GM12878 (cell line): ENCODE data around the gene FKBP3. TPM values are rescaled to one million over a fixed set of nuclear protein-coding genes. Genes with fewer than 3 reads are reported as not detected.
A peak's percentile ranks its signal among the peaks of the same experiment; 100 is the strongest.

Source experiments
- ATAC-seq: fragments of 200-7000 bp; cut with Tn5 transposase; 3 replicates; pipeline ENCODE4 v1.9.1; 2020; ENCODE audit warnings: mild to moderate bottlenecking, moderate library complexity
- Bru-seq: library from RNA; stranded (reverse); fragments of 400-500 nt; gene quantifications from one replicate; lab custom pipeline; 2021; lab: Mats Ljungman, UMichigan
- BruChase-seq, 2 experiments: library from RNA; stranded (reverse); fragments of 400-500 nt; gene quantifications; one replicate each; lab custom pipeline; 2021; lab: Mats Ljungman, UMichigan
- BruUV-seq: library from RNA; stranded (reverse); fragments of 400-500 nt; replicated peaks from 2 replicates; lab custom pipeline; 2021; lab: Mats Ljungman, UMichigan
- CTCF ChIA-PET: fragments of 300-600 bp; sonication (Branson Sonifier 250); formaldehyde crosslinking; extraction: SDS; loops from one replicate; lab custom pipeline; 2021; ENCODE audit warnings: inconsistent platforms; lab: Yijun Ruan, JAX
- POLR2A ChIA-PET: fragments of 350-600 bp; formaldehyde crosslinking; extraction: SDS; loops from one replicate; lab custom pipeline; 2021; ENCODE audit warnings: inconsistent platforms; lab: Charles Lee
- RAD21 ChIA-PET: fragments of 300-600 bp; sonication (Branson Sonifier 250); formaldehyde crosslinking; loops from one replicate; lab custom pipeline; 2023; ENCODE audit warnings: antibody characterized with exemption; ENCODE audit not compliant: unreplicated experiment; lab: Charles Lee
- SMC1A ChIA-PET: fragments of 300-600 bp; sonication (Branson Sonifier 250); formaldehyde crosslinking; loops from one replicate; lab custom pipeline; 2023; ENCODE audit not compliant: unreplicated experiment, uncharacterized antibody; lab: Charles Lee
- DNase-seq: peaks from one replicate; pipeline ENCODE4 v3.0.0-alpha.2; 2011; ENCODE audit warnings: low read depth, low spot score
- FAIRE-seq: peaks from 3 replicates; lab custom pipeline; 2011; peaks lifted over from hg19 to GRCh38; lab: Jason Lieb, UNC
- H2AFZ ChIP-seq: 2 replicates; pipeline ENCODE4 v1.6.0; 2011; ENCODE audit warnings: low read depth, low read length, control low read depth; ENCODE audit not compliant: control insufficient read depth
- H3K27ac ChIP-seq: 2 replicates; pipeline ENCODE4 v1.5.1; 2011; ENCODE audit warnings: control low read depth; ENCODE audit not compliant: control insufficient read depth, insufficient read depth
- H3K27me3 ChIP-seq, 2 experiments: replicated peaks in 1 of 2; 2 replicates each; pipeline versions ENCODE4 v1.6.0 to v1.6.1; 2011; ENCODE audit warnings: low read length in 1 of 2; ENCODE audit not compliant: control insufficient read depth in 2 of 2, insufficient read depth in 2 of 2
- H3K36me3 ChIP-seq, 2 experiments: 2 replicates each; pipeline ENCODE4 v1.5.1; 2011; ENCODE audit warnings: low read length in 1 of 2; ENCODE audit not compliant: control insufficient read depth in 2 of 2, insufficient read depth in 2 of 2
- H3K4me1 ChIP-seq: 2 replicates; pipeline ENCODE4 v1.6.1; 2011; ENCODE audit warnings: mild to moderate bottlenecking, low read length, moderate library complexity, mixed read lengths; ENCODE audit not compliant: control insufficient read depth, insufficient read depth
- H3K4me2 ChIP-seq: 2 replicates; pipeline ENCODE4 v1.6.0; 2011; ENCODE audit warnings: control low read depth; ENCODE audit not compliant: control insufficient read depth, insufficient read depth
- H3K4me3 ChIP-seq: fragments of 200-600 bp; sonication (generic); 2 replicates; pipeline ENCODE4 v1.5.1; 2016
- H3K79me2 ChIP-seq: 2 replicates; pipeline ENCODE4 v1.6.0; 2011; ENCODE audit warnings: low read length; ENCODE audit not compliant: control insufficient read depth, insufficient read depth
- H3K9ac ChIP-seq: 2 replicates; pipeline ENCODE4 v1.8.0; 2011; ENCODE audit warnings: low read length, control low read depth, mixed read lengths; ENCODE audit not compliant: control insufficient read depth, insufficient read depth
- H3K9me3 ChIP-seq: replicated peaks from 3 replicates; pipeline ENCODE4 v1.5.1; 2011; ENCODE audit warnings: mild to moderate bottlenecking, low read length; ENCODE audit not compliant: control insufficient read depth, insufficient read depth
- H4K20me1 ChIP-seq: 2 replicates; pipeline ENCODE4 v1.6.0; 2011; ENCODE audit not compliant: control insufficient read depth, insufficient read depth
- CHD4 ChIP-seq: fragments of 200-600 bp; sonication (generic); IDR thresholded peaks from 2 replicates; pipeline ENCODE4 v1.6.1; 2016; ENCODE audit warnings: mild to moderate bottlenecking
- CREB1 ChIP-seq: IDR thresholded peaks from 2 replicates; pipeline ENCODE4 v1.6.1; 2012; ENCODE audit warnings: low read depth, mild to moderate bottlenecking, inconsistent platforms
- IKZF2 ChIP-seq, 2 experiments: fragments of 450-650 bp; IDR thresholded peaks; 2 replicates each; pipeline ENCODE4 v1.6.1; 2017; ENCODE audit warnings: mild to moderate bottlenecking in 2 of 2, moderate library complexity in 2 of 2
- JUND ChIP-seq: IDR thresholded peaks from 2 replicates; pipeline ENCODE4 v1.6.1; 2012; ENCODE audit warnings: low read depth, mild to moderate bottlenecking, low read length, improper control_type of control experiment, moderate library complexity
- LARP7 ChIP-seq: fragments of 450-650 bp; IDR thresholded peaks from 2 replicates; pipeline ENCODE4 v1.6.1; 2017; ENCODE audit warnings: mild to moderate bottlenecking
- MYC ChIP-seq: IDR thresholded peaks from 2 replicates; pipeline ENCODE4 v1.6.1; 2011; ENCODE audit warnings: mild to moderate bottlenecking, low read length, moderate library complexity, inconsistent platforms; ENCODE audit not compliant: insufficient read depth, insufficient replicate concordance, insufficient read length, severe bottlenecking
- NKRF ChIP-seq: fragments of 450-650 bp; conservative IDR thresholded peaks from 2 replicates; pipeline ENCODE4 v1.6.1; 2017; ENCODE audit warnings: mild to moderate bottlenecking, moderate library complexity
- PML ChIP-seq: IDR thresholded peaks from 2 replicates; pipeline ENCODE4 v1.6.1; 2012; ENCODE audit warnings: low read length, inconsistent platforms
- RAD21 ChIP-seq: IDR thresholded peaks from 2 replicates; pipeline ENCODE4 v1.6.1; 2011; ENCODE audit warnings: mild to moderate bottlenecking, low read depth, low read length, moderate library complexity; ENCODE audit not compliant: insufficient read depth
- RB1 ChIP-seq: fragments of 450-650 bp; formaldehyde crosslinking; IDR thresholded peaks from 2 replicates; pipeline ENCODE4 v1.6.1; 2017; ENCODE audit warnings: mild to moderate bottlenecking, borderline replicate concordance
- SIX5 ChIP-seq: IDR thresholded peaks from 2 replicates; pipeline ENCODE4 v1.6.1; 2011; ENCODE audit warnings: mild to moderate bottlenecking, low read depth, low read length, moderate library complexity; ENCODE audit not compliant: severe bottlenecking
- STAT1 ChIP-seq: fragments of 450-650 bp; conservative IDR thresholded peaks from 2 replicates; pipeline ENCODE4 v1.6.1; 2014; ENCODE audit warnings: antibody characterized with exemption, mild to moderate bottlenecking
- SUPT20H ChIP-seq: IDR thresholded peaks from 2 replicates; pipeline ENCODE4 v1.6.1; 2011; ENCODE audit warnings: low read depth, mild to moderate bottlenecking, low read length, moderate library complexity, borderline replicate concordance; ENCODE audit not compliant: control insufficient read depth
- SUZ12 ChIP-seq: fragments of 200-600 bp; sonication (generic); IDR thresholded peaks from one replicate; pipeline ENCODE4 v1.6.1; 2018; ENCODE audit warnings: antibody characterized with exemption, mild to moderate bottlenecking; ENCODE audit not compliant: unreplicated experiment
- TBL1XR1 ChIP-seq: IDR thresholded peaks from 2 replicates; pipeline ENCODE4 v1.6.1; 2012; ENCODE audit warnings: low read depth, low read length, improper control_type of control experiment
- ZZZ3 ChIP-seq: IDR thresholded peaks from 2 replicates; pipeline ENCODE4 v1.6.1; 2011; ENCODE audit warnings: low read depth; ENCODE audit not compliant: control insufficient read depth, insufficient read length
- WGBS: methylation state at CpG from one replicate; pipeline ENCODE4 v1.1.6; 2016; ENCODE audit warnings: low lambda C conversion rate; ENCODE audit not compliant: insufficient replicate concordance, insufficient coverage; ENCODE audit errors: missing lambda C conversion rate; 5-methylcytosine and 5-hydroxymethylcytosine counted together
- in situ Hi-C: fragments of 300-500 bp; cut with MboI; formaldehyde crosslinking; loops from 9 replicates; pipeline ENCODE4 v1.14.3; 2018; ENCODE audit warnings: mixed read lengths
- intact Hi-C: fragments of 100-400 bp; cut with micrococcal nuclease; formaldehyde crosslinking; loops from one replicate; pipeline ENCODE4 v1.14.2; 2022; ENCODE audit not compliant: unreplicated experiment
- long read RNA-seq, 2 experiments: library from polyadenylated mRNA; unstranded; transcript quantifications; one replicate each; pipeline ENCODE4 v2.0.0, GENCODE V29; 2019 to 2020
- polyA minus RNA-seq, 3 experiments: library from RNA; depleted of rRNA, polyadenylated mRNA; stranded (reverse); fragments of >200 nt; gene quantifications; 2 replicates each; pipeline ENCODE4 v1.2.3, GENCODE V29; 2011
- polyA plus RNA-seq, 11 experiments: library from polyadenylated mRNA; depleted of rRNA in 4 of 11; unstranded in 6 of 11; stranded (reverse) in 5 of 11; fragments of >200 nt; fragmentation: Nextera tagmentation in 4 of 11; fragmentation: Illumina TruSeq in 1 of 11; extraction: Ambion mirVana in 4 of 11; extraction: Trizol in 1 of 11; gene quantifications; 1 replicate in 1 of 11; 2 replicates in 10 of 11; pipeline versions ENCODE4 v1.2.1 to v1.2.3, GENCODE V29; 2011 to 2016; ENCODE audit warnings: inconsistent platforms in 2 of 11, missing spikeins in 2 of 11, low read depth in 1 of 11
- total RNA-seq, 4 experiments: library from RNA; depleted of rRNA in 3 of 4; stranded (reverse); fragments of >200 nt in 3 of 4; fragmentation: Illumina TruSeq in 1 of 4; extraction: Trizol in 1 of 4; gene quantifications; 2 replicates each; pipeline versions ENCODE4 v1.2.1 to v1.2.3, GENCODE V29; 2013 to 2021

The FKBP3 gene
- total RNA-seq (2013; cell fraction: nucleolus; rRNA removed) = 35.3 and 37.9 TPM in 2 replicates
- total RNA-seq (2014; rRNA removed) (65.4 and 67.2 TPM in 2 replicates), total RNA-seq (2014; rRNA removed; fragmentation: Illumina TruSeq; extraction: Trizol) (71.0 and 75.9 TPM in 2 replicates), total RNA-seq (2021) (78.7 and 82.0 TPM in 2 replicates), polyA plus RNA-seq (2011; rRNA removed) (83.1 and 148 TPM in 2 replicates), polyA plus RNA-seq (2014; fragmentation: Illumina TruSeq; extraction: Trizol) (141 and 149 TPM in 2 replicates), polyA plus RNA-seq (2014; fragmentation: Nextera tagmentation; extraction: Ambion mirVana) (100 to 1,000 TPM; 148 to 169 TPM), polyA plus RNA-seq (2014; rRNA removed) (87.9 and 116 TPM in 2 replicates), polyA plus RNA-seq (2016; fragmentation: Nextera tagmentation; extraction: Ambion mirVana) (100 to 1,000 TPM; 205 to 218 TPM), polyA minus RNA-seq (2011; rRNA and poly(A)+ RNA removed) (6.6 and 10.6 TPM in 2 replicates), Bru-seq, nascent RNA (percentile 79 among the genes with signal in this experiment), BruChase-seq, experiment 1, labeled RNA remaining after a 6-hour chase (percentile 86 among the genes with signal in this experiment), BruChase-seq, experiment 2, labeled RNA remaining after a 2-hour chase (percentile 80 among the genes with signal in this experiment)
- polyA plus RNA-seq (2011; ENCODE audit: low read depth) = 45.4 TPM
- 15.9 and 20.3 TPM in 2 replicates for polyA plus RNA-seq (2011; cell fraction: cytosol; rRNA removed)
- 26.9 and 39.0 TPM in 2 replicates for polyA plus RNA-seq (2011; cell fraction: nucleus; rRNA removed)
- polyA plus RNA-seq (2012) = 66.7 and 69.1 TPM in 2 replicates
- polyA minus RNA-seq (2011; cell fraction: cytosol; rRNA and poly(A)+ RNA removed) = 4.7 and 7.4 TPM in 2 replicates
- polyA minus RNA-seq (2011; cell fraction: nucleus; rRNA and poly(A)+ RNA removed) = 9.2 and 14.8 TPM in 2 replicates
- long read RNA-seq, experiment 1, transcript FKBP3-202 (7 exons, 1,346 nt) = major isoform, 59 of 82 reads
- long read RNA-seq, experiment 1, partial matches to known transcripts = 16 of 82 reads
- long read RNA-seq, experiment 1, other reads (novel, unspliced or antisense) = 6 of 82 reads
- long read RNA-seq, experiment 2, transcript FKBP3-202 (7 exons, 1,346 nt) = major isoform, 160 of 236 reads
- long read RNA-seq, experiment 2, partial matches to known transcripts = 69 of 236 reads
- long read RNA-seq, experiment 2, other reads (novel, unspliced or antisense) = 7 of 236 reads

- H3K79me2 ChIP-seq = peaks cover 61% of the 10 kb centered on the region
- no peaks in the 10 kb centered on the region for H4K20me1 ChIP-seq
- ChIA-PET SMC1A (interaction anchor here (0.6 to 1.1 kb wide), 6 partner anchors 74 to 288 kb away, joined by 3 read pairs; no protein-coding TSS in a partner anchor), POLR2A (interaction anchor here (1.0 to 2.5 kb wide), 8 partner anchors 11 to 175 kb away, joined by 3 to 12 read pairs (median 4); partner anchors contain the start of genes KLHL28 and TOGARAM1), RAD21 (interaction anchor here (0.6 to 2.6 kb wide), 8 partner anchors 46 to 243 kb away, joined by 3 to 8 read pairs (median 3); partner anchors contain the start of genes KLHL28, MIS18BP1 and TOGARAM1), CTCF (interaction anchor here (0.8 to 2.6 kb wide), 4 partner anchors 19 to 222 kb away, joined by 3 to 13 read pairs (median 3); partner anchors contain the start of genes KLHL28 and TOGARAM1)
- in situ Hi-C loops = no loop called here
- peak within 1 kb of the TSS; percentile 89 for H3K9ac ChIP-seq
- peak; percentile 91 for DNase-seq
- no peaks in the 10 kb centered on the region for H3K9me3 ChIP-seq
- no peaks in the 10 kb centered on the region for H3K4me1 ChIP-seq
- peak within 1 kb of the TSS; percentile 77 for H3K4me2 ChIP-seq
- peak within 1 kb of the TSS; percentile 93 for H3K4me3 ChIP-seq
- peak within 1 kb of the TSS; percentile 77 for H3K27ac ChIP-seq
- WGBS = under 1% methylated on average over 49 of the region's 53 CpGs
- ATAC-seq = peak; percentile 92
- intact Hi-C loops = loop anchor here (1.0 to 5.0 kb wide), 4 partner anchors 118 to 221 kb away; partner anchors contain the start of genes KLHL28 and MIS18BP1
- FAIRE-seq = peak; percentile 88
- peak within 1 kb of the TSS; percentile 79 for H2AFZ ChIP-seq
- H3K36me3 ChIP-seq = 0 out of 4 replicates have a peak, but pooled peaks cover 0 to 3% of the 10 kb centered on the region in 2 experiments
- BruUV-seq = no TSS peak
- no peaks in the 10 kb centered on the region for H3K27me3 ChIP-seq
- TF ChIP-seq RB1 = peak; percentile 98
- TF ChIP-seq JUND = peak; percentile 97
- TF ChIP-seq SUPT20H = no peak
- TF ChIP-seq STAT1 = peak; percentile 76; the same call in 1 of the 2 replicates
- peak; percentile 79 for TF ChIP-seq CREB1
- TF ChIP-seq PML = peak; percentile 77
- TF ChIP-seq TBL1XR1 = 0 out of 2 replicates have a peak, but pooled peaks have one; percentile 25
- no peak for TF ChIP-seq CHD4
- peak; percentile 82 for TF ChIP-seq IKZF2 (IDR thresholded peaks at IDR 0.05)
- TF ChIP-seq NKRF = peak; percentile 78
- no peak for TF ChIP-seq ZZZ3
- TF ChIP-seq RAD21 = peak; percentile 49
- peak; percentile 86 for TF ChIP-seq LARP7
- peak; percentile 19 for TF ChIP-seq SIX5
- TF ChIP-seq MYC = peak; percentile 63
- no peak for TF ChIP-seq SUZ12
Observed at GRCh38 chr14:45134051-45134958, at the start of gene FKBP3. TSS of gene FKBP3 (minus strand) at chr14:45134481. CDS start at chr14:45134456, 25 bp downstream.
